GM23248 (cell line): ENCODE data around the gene TLK1. TPM values are rescaled to one million over a fixed set of nuclear protein-coding genes. Genes with fewer than 3 reads are reported as not detected.

Source experiments
- DNase-seq: peaks from one replicate; pipeline ENCODE4 v3.0.0-alpha.2; 2015
- H2AFZ ChIP-seq: fragments of 200-600 bp; sonication (generic); 2 replicates; pipeline ENCODE4 v1.6.1; 2016; ENCODE audit warnings: antibody characterized with exemption
- H3F3A ChIP-seq: fragments of 200-600 bp; sonication (generic); 2 replicates; pipeline ENCODE4 v1.6.1; 2016; ENCODE audit warnings: mild to moderate bottlenecking, antibody characterized with exemption, mixed run types; ENCODE audit not compliant: insufficient read depth
- H3K27ac ChIP-seq: fragments of 200-600 bp; sonication (generic); 2 replicates; pipeline ENCODE4 v1.5.1; 2016; ENCODE audit warnings: mild to moderate bottlenecking
- H3K27me3 ChIP-seq: fragments of 200-600 bp; sonication (generic); replicated peaks from 2 replicates; pipeline ENCODE4 v1.6.1; 2016; ENCODE audit warnings: mild to moderate bottlenecking; ENCODE audit not compliant: insufficient read depth
- H3K36me3 ChIP-seq: fragments of 200-600 bp; sonication (generic); 2 replicates; pipeline ENCODE4 v1.6.1; 2016; ENCODE audit warnings: low read depth, mild to moderate bottlenecking
- H3K4me1 ChIP-seq: fragments of 200-600 bp; sonication (generic); 2 replicates; pipeline ENCODE4 v1.6.1; 2016; ENCODE audit warnings: mild to moderate bottlenecking; ENCODE audit not compliant: insufficient read depth
- H3K4me2 ChIP-seq: fragments of 200-600 bp; sonication (generic); one replicate; pipeline ENCODE4 v1.6.1; 2016; ENCODE audit warnings: mild to moderate bottlenecking; ENCODE audit not compliant: unreplicated experiment
- H3K4me3 ChIP-seq: fragments of 200-600 bp; sonication (generic); 2 replicates; pipeline ENCODE4 v1.5.1; 2016; ENCODE audit warnings: mild to moderate bottlenecking
- H3K79me2 ChIP-seq: fragments of 200-600 bp; sonication (generic); 2 replicates; pipeline ENCODE4 v1.6.1; 2016; ENCODE audit warnings: mild to moderate bottlenecking; ENCODE audit not compliant: insufficient read depth
- H3K9ac ChIP-seq: fragments of 200-600 bp; sonication (generic); 2 replicates; pipeline ENCODE4 v1.6.1; 2016; ENCODE audit warnings: mild to moderate bottlenecking
- H3K9me2 ChIP-seq: fragments of 200-600 bp; sonication (generic); 2 replicates; pipeline ENCODE4 v1.6.1; 2016; ENCODE audit warnings: mixed run types, mild to moderate bottlenecking, moderate library complexity; ENCODE audit not compliant: insufficient read depth
- H3K9me3 ChIP-seq: fragments of 200-600 bp; sonication (generic); one replicate; pipeline ENCODE4 v1.6.1; 2017; ENCODE audit warnings: low read depth
- H4K20me1 ChIP-seq: fragments of 200-600 bp; sonication (generic); 2 replicates; pipeline ENCODE4 v1.6.0; 2016; ENCODE audit not compliant: insufficient read depth
- EZH2 ChIP-seq: fragments of 200-600 bp; sonication (generic); IDR thresholded peaks from 2 replicates; pipeline ENCODE4 v1.6.1; 2018; ENCODE audit warnings: antibody characterized with exemption, mild to moderate bottlenecking; ENCODE audit not compliant: insufficient read depth, poor library complexity, severe bottlenecking
- EZH2phosphoT487 ChIP-seq: fragments of 200-600 bp; sonication (generic); IDR thresholded peaks from 2 replicates; pipeline ENCODE4 v1.6.1; 2018; ENCODE audit warnings: antibody characterized with exemption, moderate library complexity, mild to moderate bottlenecking, low read depth; ENCODE audit not compliant: insufficient read depth
- WGBS, 2 experiments: methylation state at CpG; one replicate each; pipeline ENCODE4 v1.1.6; 2015 to 2017; ENCODE audit warnings: low lambda C conversion rate in 2 of 2, low coverage in 1 of 2; ENCODE audit errors: missing lambda C conversion rate in 2 of 2; 5-methylcytosine and 5-hydroxymethylcytosine counted together
- in situ Hi-C: fragments of 300-500 bp; cut with MboI; formaldehyde crosslinking; loops from 2 replicates; pipeline ENCODE4 v1.15.0; 2020
- polyA plus RNA-seq: library from polyadenylated mRNA; unstranded; fragments of >200 nt; fragmentation: Nextera tagmentation; extraction: Ambion mirVana; gene quantifications from 2 replicates; pipeline ENCODE4 v1.2.1, GENCODE V29; 2016
- total RNA-seq: library from RNA; depleted of rRNA; stranded (reverse); fragments of >200 nt; shearing (Covaris generic); gene quantifications from 2 replicates; pipeline ENCODE4 v1.2.3, GENCODE V29; 2014

Gene TLK1
- total and polyA plus RNA-seq, 2 experiments from 2014 or later = 9.6 to 25.6 TPM

GRCh38 chr2:170950221-170950761 lies 210.4 kb downstream of the TLK1 start:
- in situ Hi-C loops = no loop called here

GRCh38 chr2:170949415-170949814 lies 211.3 kb downstream of the TLK1 start:
- TF ChIP-seq EZH2phosphoT487 (no peak), EZH2 (no peak)
- no peak overlapping the region for H3K4me2 ChIP-seq
- H3K36me3 ChIP-seq = peaks cover 53% of the 10 kb centered on the region
- no peak overlapping the region for H3K9ac ChIP-seq
- no peak overlapping the region for H3K4me3 ChIP-seq
- DNase-seq = no peak
- in situ Hi-C loops = no loop called here
- no peaks in the 10 kb centered on the region; the same call in 1 of the 2 replicates for H3F3A ChIP-seq
- H2AFZ ChIP-seq = no peak overlapping the region
- peaks cover 8% of the 10 kb centered on the region for H3K4me1 ChIP-seq
- H3K27ac ChIP-seq = no peak overlapping the region
- H3K9me3 ChIP-seq = no peaks in the 10 kb centered on the region
- peaks cover 21% of the 10 kb centered on the region; the same call in 1 of the 2 replicates for H4K20me1 ChIP-seq
- H3K9me2 ChIP-seq = no peaks in the 10 kb centered on the region
- H3K27me3 ChIP-seq = no peaks in the 10 kb centered on the region
- H3K79me2 ChIP-seq = peaks cover 94% of the 10 kb centered on the region
- 78 to 79% methylated on average over 5 of the region's 5 CpGs for WGBS, 2 experiments

More at GRCh38 chr2:170950221-170950761, 210.4 kb downstream of the TLK1 start:
- H3K9me3 ChIP-seq = no peaks in the 10 kb centered on the region
- no peak for DNase-seq
- TF ChIP-seq EZH2phosphoT487 (no peak), EZH2 (no peak)
- no peaks in the 10 kb centered on the region for H3K27me3 ChIP-seq
- H3K27ac ChIP-seq = no peak overlapping the region
- no peak overlapping the region for H3K9ac ChIP-seq
- H2AFZ ChIP-seq = no peak overlapping the region
- H3K4me1 ChIP-seq = peaks cover 8% of the 10 kb centered on the region
- H3K9me2 ChIP-seq = no peaks in the 10 kb centered on the region
- H3K4me2 ChIP-seq = no peak overlapping the region
- no peaks in the 10 kb centered on the region; the same call in 1 of the 2 replicates for H3F3A ChIP-seq
- WGBS, 2 experiments = 89 to 91% methylated on average over 4 of the region's 4 CpGs
- peaks cover 62% of the 10 kb centered on the region for H3K36me3 ChIP-seq
- H3K4me3 ChIP-seq = no peak overlapping the region
- H4K20me1 ChIP-seq = peaks cover 14% of the 10 kb centered on the region; the same call in 1 of the 2 replicates
- H3K79me2 ChIP-seq = peaks cover 94% of the 10 kb centered on the region

GRCh38 chr2:170944545-170944944 lies 216.1 kb downstream of the TLK1 start:
- Histone ChIP-seq H3K9me2 (no peaks in the 10 kb centered on the region), H3K36me3 (peaks cover 8% of the 10 kb centered on the region), H3K27me3 (no peaks in the 10 kb centered on the region), H3K4me3 (no peak overlapping the region), H4K20me1 (peaks cover 47% of the 10 kb centered on the region; the same call in 1 of the 2 replicates), H3F3A (peaks cover 24% of the 10 kb centered on the region), H3K9me3 (no peaks in the 10 kb centered on the region), H3K4me1 (peaks cover 21% of the 10 kb centered on the region), H3K4me2 (no peak overlapping the region), H3K9ac (no peak overlapping the region), H2AFZ (no peak overlapping the region), H3K79me2 (peaks cover 100% of the 10 kb centered on the region), H3K27ac (no peak overlapping the region)
- 100% methylated on average over 1 of the region's 1 CpG for WGBS, 2 experiments
- in situ Hi-C loops = no loop called here
- DNase-seq = no peak
- TF ChIP-seq EZH2phosphoT487 (no peak), EZH2 (no peak)

GRCh38 chr2:170943596-170943995 lies 217.1 kb downstream of the TLK1 start:
- H3K36me3 ChIP-seq = no peaks in the 10 kb centered on the region
- H3K4me3 ChIP-seq = no peak overlapping the region
- in situ Hi-C loops = no loop called here
- 71 to 76% methylated on average over 6 of the region's 6 CpGs for WGBS, 2 experiments
- no peak for DNase-seq
- H3K27ac ChIP-seq = no peak overlapping the region
- H3K9ac ChIP-seq = no peak overlapping the region
- H3F3A ChIP-seq = peaks cover 24% of the 10 kb centered on the region
- peaks cover 13% of the 10 kb centered on the region; the same call in 1 of the 2 replicates for H3K4me1 ChIP-seq
- no peaks in the 10 kb centered on the region for H3K27me3 ChIP-seq
- no peaks in the 10 kb centered on the region for H3K9me3 ChIP-seq
- peaks cover 100% of the 10 kb centered on the region for H3K79me2 ChIP-seq
- peaks cover 52% of the 10 kb centered on the region; the same call in 1 of the 2 replicates for H4K20me1 ChIP-seq
- no peaks in the 10 kb centered on the region for H3K9me2 ChIP-seq
- TF ChIP-seq EZH2 (no peak), EZH2phosphoT487 (no peak)
- H2AFZ ChIP-seq = no peak overlapping the region
- H3K4me2 ChIP-seq = no peak overlapping the region

GRCh38 chr2:170943041-170943440 lies 217.7 kb downstream of the TLK1 start:
- H3K4me1 ChIP-seq = peaks cover 13% of the 10 kb centered on the region; the same call in 1 of the 2 replicates
- no peaks in the 10 kb centered on the region for H3K27me3 ChIP-seq
- no peak overlapping the region for H3K4me3 ChIP-seq
- no peak overlapping the region for H3K9ac ChIP-seq
- no peak overlapping the region for H2AFZ ChIP-seq
- no peak overlapping the region for H3K27ac ChIP-seq
- no peaks in the 10 kb centered on the region for H3K9me3 ChIP-seq
- WGBS, 2 experiments = 33 to 48% methylated on average over 1 of the region's 1 CpG
- H3F3A ChIP-seq = peaks cover 24% of the 10 kb centered on the region
- H3K9me2 ChIP-seq = no peaks in the 10 kb centered on the region
- peaks cover 4% of the 10 kb centered on the region; the same call in 1 of the 2 replicates for H3K36me3 ChIP-seq
- TF ChIP-seq EZH2 (no peak), EZH2phosphoT487 (no peak)
- H3K79me2 ChIP-seq = peaks cover 100% of the 10 kb centered on the region
- in situ Hi-C loops = no loop called here
- peaks cover 57% of the 10 kb centered on the region; the same call in 1 of the 2 replicates for H4K20me1 ChIP-seq
- no peak for DNase-seq
- no peak overlapping the region for H3K4me2 ChIP-seq
